Parathyroid adenoma (tissue), 2 donors: ENCODE measurements around the gene JHY.

Experiments
- H2AFZ ChIP-seq: fragments of 300-600 bp; sonication (generic); one replicate; pipeline ENCODE4 v1.7.0; 2017; ENCODE audit warnings: antibody characterized with exemption, mild to moderate bottlenecking
- H3K27ac ChIP-seq: fragments of 300-600 bp; sonication (generic); one replicate; pipeline ENCODE4 v1.7.0; 2017
- H3K27me3 ChIP-seq: fragments of 300-600 bp; sonication (generic); one replicate; pipeline ENCODE4 v1.7.0; 2017; ENCODE audit warnings: low read length; ENCODE audit not compliant: control insufficient read depth, insufficient read depth
- H3K36me3 ChIP-seq: fragments of 300-600 bp; sonication (generic); one replicate; pipeline ENCODE4 v1.7.0; 2017; ENCODE audit warnings: low read length; ENCODE audit not compliant: control insufficient read depth, insufficient read depth
- H3K4me1 ChIP-seq: fragments of 300-600 bp; sonication (generic); one replicate; pipeline ENCODE4 v1.7.0; 2017; ENCODE audit warnings: control low read depth
- H3K4me2 ChIP-seq: fragments of 300-600 bp; sonication (generic); one replicate; pipeline ENCODE4 v1.7.0; 2017; ENCODE audit warnings: low read length
- H3K4me3 ChIP-seq: fragments of 300-600 bp; sonication (generic); one replicate; pipeline ENCODE4 v1.7.0; 2017; ENCODE audit warnings: low read depth, low read length
- H3K79me2 ChIP-seq: fragments of 300-600 bp; sonication (generic); one replicate; pipeline ENCODE4 v1.7.0; 2017; ENCODE audit warnings: control low read depth
- H3K9ac ChIP-seq: fragments of 300-600 bp; sonication (generic); one replicate; pipeline ENCODE4 v1.7.0; 2017; ENCODE audit warnings: mild to moderate bottlenecking
- H3K9me3 ChIP-seq: fragments of 300-600 bp; sonication (generic); one replicate; pipeline ENCODE4 v1.7.0; 2017; ENCODE audit warnings: low read length; ENCODE audit not compliant: control insufficient read depth
- TF ChIP-seq, protein P1 (sequence below): fragments of 300-600 bp; sonication (generic); IDR thresholded peaks from one replicate; pipeline ENCODE4 v1.7.0; 2017; ENCODE audit warnings: antibody characterized with exemption, mild to moderate bottlenecking
- donor health status: primary hyperparathyroidism.

The JHY gene

DNA sequence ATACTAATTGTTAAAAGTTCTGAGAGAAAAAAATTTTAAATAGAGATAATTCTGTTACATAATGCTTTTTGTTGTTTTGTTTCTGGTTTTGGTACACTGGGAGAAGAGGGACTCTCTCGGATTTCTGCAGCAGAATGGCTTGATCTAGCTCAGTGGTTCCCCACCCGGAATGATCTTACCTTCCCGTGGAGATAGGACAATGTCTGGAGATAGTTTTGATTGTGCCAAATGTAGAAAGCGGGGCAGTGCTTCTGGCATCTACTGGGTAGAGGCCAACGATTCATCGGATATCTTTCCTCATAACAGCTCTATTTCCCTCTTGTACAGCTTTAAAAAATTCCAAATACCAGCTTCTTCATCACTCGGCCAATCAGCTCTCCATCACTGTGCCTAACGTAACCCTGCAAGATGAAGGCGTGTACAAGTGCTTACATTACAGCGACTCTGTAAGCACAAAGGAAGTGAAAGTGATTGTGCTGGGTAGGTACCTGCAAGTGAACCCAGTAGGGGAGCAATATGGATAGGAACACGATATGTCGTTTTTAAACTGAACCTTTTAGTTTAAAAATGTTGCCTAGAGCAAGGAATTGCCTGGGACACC is 31.1 kb upstream of the JHY start:
- Histone ChIP-seq H3K4me3 (no peak overlapping the region), H3K4me2 (no peak overlapping the region), H3K27me3 (no peaks in the 10 kb centered on the region), H3K36me3 (no peaks in the 10 kb centered on the region), H3K79me2 (no peaks in the 10 kb centered on the region), H3K4me1 (no peaks in the 10 kb centered on the region), H2AFZ (no peak overlapping the region), H3K27ac (no peak overlapping the region), H3K9ac (no peak overlapping the region), H3K9me3 (no peaks in the 10 kb centered on the region)
- TF ChIP-seq, protein P1, sequence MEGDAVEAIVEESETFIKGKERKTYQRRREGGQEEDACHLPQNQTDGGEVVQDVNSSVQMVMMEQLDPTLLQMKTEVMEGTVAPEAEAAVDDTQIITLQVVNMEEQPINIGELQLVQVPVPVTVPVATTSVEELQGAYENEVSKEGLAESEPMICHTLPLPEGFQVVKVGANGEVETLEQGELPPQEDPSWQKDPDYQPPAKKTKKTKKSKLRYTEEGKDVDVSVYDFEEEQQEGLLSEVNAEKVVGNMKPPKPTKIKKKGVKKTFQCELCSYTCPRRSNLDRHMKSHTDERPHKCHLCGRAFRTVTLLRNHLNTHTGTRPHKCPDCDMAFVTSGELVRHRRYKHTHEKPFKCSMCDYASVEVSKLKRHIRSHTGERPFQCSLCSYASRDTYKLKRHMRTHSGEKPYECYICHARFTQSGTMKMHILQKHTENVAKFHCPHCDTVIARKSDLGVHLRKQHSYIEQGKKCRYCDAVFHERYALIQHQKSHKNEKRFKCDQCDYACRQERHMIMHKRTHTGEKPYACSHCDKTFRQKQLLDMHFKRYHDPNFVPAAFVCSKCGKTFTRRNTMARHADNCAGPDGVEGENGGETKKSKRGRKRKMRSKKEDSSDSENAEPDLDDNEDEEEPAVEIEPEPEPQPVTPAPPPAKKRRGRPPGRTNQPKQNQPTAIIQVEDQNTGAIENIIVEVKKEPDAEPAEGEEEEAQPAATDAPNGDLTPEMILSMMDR: no peak

DNA sequence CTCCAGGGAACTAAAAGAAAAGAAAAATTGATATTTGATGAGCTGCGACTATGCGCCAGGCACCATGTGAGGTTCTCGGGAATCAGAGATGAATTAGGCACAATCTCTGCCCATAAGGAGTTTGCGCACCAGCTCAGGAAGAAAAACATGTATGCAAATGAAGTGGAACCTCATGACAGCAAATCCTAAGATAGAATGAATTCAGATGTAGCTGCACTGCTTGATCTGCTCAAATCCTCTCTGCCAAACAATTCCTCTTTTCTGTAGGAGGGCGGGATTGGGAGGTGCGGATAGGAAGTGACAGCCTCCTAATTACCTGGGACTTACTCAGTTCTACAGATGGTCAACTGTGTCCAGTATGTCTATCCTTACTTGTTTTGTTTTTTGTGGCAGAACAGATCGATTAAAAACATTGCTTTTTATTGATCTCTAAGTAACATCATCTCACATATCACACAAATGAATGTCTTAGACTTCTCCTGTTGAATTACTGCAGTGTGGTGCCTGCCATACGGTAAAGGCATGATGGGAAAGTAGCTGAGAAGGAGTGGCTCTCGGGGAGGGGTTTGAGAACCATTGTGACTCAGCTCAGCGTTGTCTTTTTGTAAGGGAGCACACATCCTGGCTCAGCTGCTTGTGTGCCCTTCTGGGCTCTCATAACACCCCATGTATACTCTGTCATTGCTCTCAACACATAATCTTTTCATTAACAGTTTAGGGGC is 30.3 kb upstream of the JHY start:
- H3K4me2 ChIP-seq: no peak overlapping the region
- H3K4me1 ChIP-seq: no peaks in the 10 kb centered on the region
- no peaks in the 10 kb centered on the region for H3K79me2 ChIP-seq
- H3K27me3 ChIP-seq: no peaks in the 10 kb centered on the region
- TF ChIP-seq, protein P1: no peak
- H3K9ac ChIP-seq: no peak overlapping the region
- no peaks in the 10 kb centered on the region for H3K9me3 ChIP-seq
- no peak overlapping the region for H3K4me3 ChIP-seq
- H2AFZ ChIP-seq: no peak overlapping the region
- H3K36me3 ChIP-seq: no peaks in the 10 kb centered on the region
- H3K27ac ChIP-seq: no peak overlapping the region

DNA sequence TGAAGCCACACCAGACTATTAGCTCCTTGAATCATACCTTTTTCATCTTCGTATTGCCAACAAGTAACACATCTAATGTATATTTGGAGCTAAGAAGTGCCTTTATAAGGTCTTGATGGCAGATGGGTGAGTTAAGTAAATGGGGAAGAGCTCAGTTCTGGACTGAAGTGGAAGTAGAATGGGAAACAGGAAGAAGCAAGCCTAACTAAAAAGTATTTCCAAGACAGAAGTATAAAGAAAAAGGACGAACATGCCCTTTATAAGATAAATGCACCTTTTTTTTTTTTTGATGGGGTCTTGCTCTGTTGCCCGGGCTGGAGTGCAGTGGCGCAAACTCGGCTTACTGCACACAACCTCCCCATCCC is 29.8 kb upstream of the JHY start:
- no peaks in the 10 kb centered on the region for H3K79me2 ChIP-seq

DNA sequence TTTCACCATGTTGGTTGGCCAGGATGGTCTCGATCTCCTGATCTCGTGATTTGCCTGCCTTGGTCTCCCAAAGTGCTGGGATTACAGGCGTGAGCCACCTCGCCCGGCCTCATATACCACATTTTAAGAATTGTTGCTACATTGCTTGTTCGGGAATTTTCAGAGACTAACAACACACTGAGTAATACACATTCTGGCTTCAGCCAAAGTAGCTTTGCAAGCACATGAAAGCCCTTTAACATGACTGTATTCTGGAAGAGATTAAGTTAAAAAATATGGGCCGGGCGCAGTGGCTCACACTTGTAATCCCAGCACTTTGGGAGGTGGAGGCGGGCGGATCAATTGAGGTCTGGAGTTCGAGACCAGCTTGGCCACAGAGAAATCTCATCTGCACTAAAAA is 29.3 kb upstream of the JHY start:
- Histone ChIP-seq H3K9me3 (no peaks in the 10 kb centered on the region), H3K9ac (no peak overlapping the region), H2AFZ (no peak overlapping the region), H3K4me3 (no peak overlapping the region), H3K4me1 (no peaks in the 10 kb centered on the region), H3K27ac (no peak overlapping the region), H3K4me2 (no peak overlapping the region), H3K36me3 (no peaks in the 10 kb centered on the region), H3K79me2 (no peaks in the 10 kb centered on the region), H3K27me3 (no peaks in the 10 kb centered on the region)
- TF ChIP-seq, protein P1: no peak

More for the DNA sequence above, 29.8 kb upstream of the JHY start:
- Histone ChIP-seq H3K27ac (no peak overlapping the region), H3K9me3 (no peaks in the 10 kb centered on the region), H3K27me3 (no peaks in the 10 kb centered on the region), H3K4me2 (no peak overlapping the region), H3K4me3 (no peak overlapping the region), H3K4me1 (no peaks in the 10 kb centered on the region), H3K9ac (no peak overlapping the region), H3K36me3 (no peaks in the 10 kb centered on the region), H2AFZ (no peak overlapping the region)
- TF ChIP-seq, protein P1: no peak
